Esophagus squamous epithelium (tissue), 5 donors: ENCODE results near the gene LITAF. TPM values are rescaled to one million over a fixed set of nuclear protein-coding genes. Genes with fewer than 3 reads are reported as not detected.
"Not testable (repeated sequence)": the region's sequence is repeated elsewhere in the genome, so short reads cannot be mapped to it uniquely, and the experiment has no call there.

Experiments used
- DNase-seq: peaks from one replicate; lab custom pipeline; 2025; lab: John Stamatoyannopoulos, UW
- H3K27ac ChIP-seq, 4 donors: fragments of 200-600 bp; sonication (generic); one replicate each; pipeline ENCODE4 v1.5.1; 2016 to 2019; ENCODE audit warnings: mild to moderate bottlenecking in 1 of 4
- H3K27me3 ChIP-seq, 4 donors: fragments of 200-600 bp; sonication (generic); 1 replicate in 3 of 4; 2 replicates in 1 of 4; pipeline versions ENCODE4 v1.5.1 to v1.6.0; 2017 to 2021; ENCODE audit warnings: antibody characterized with exemption in 1 of 4
- H3K36me3 ChIP-seq, 3 donors: fragments of 200-600 bp; sonication (generic); one replicate each; pipeline ENCODE4 v1.5.1; 2016 to 2019
- H3K4me1 ChIP-seq, 3 donors: fragments of 200-600 bp; sonication (generic); one replicate each; pipeline ENCODE4 v1.5.1; 2017 to 2019
- H3K4me3 ChIP-seq, 4 donors: fragments of 200-600 bp; sonication (generic); 1 replicate in 3 of 4; 2 replicates in 1 of 4; pipeline ENCODE4 v1.5.1; 2016 to 2019; ENCODE audit warnings: mild to moderate bottlenecking in 2 of 4, moderate library complexity in 1 of 4
- H3K9me3 ChIP-seq, 3 donors: fragments of 200-600 bp; sonication (generic); one replicate each; pipeline ENCODE4 v1.5.1; 2016 to 2019
- POLR2A ChIP-seq, 4 donors: fragments of 450-650 bp; IDR thresholded peaks; one replicate each; pipeline ENCODE4 v1.6.1; 2017; ENCODE audit warnings: antibody characterized with exemption in 4 of 4, mild to moderate bottlenecking in 4 of 4, moderate library complexity in 3 of 4
- WGBS, 2 donors: methylation state at CpG; one replicate each; pipeline ENCODE4 v1.1.5; 2018; 5-methylcytosine and 5-hydroxymethylcytosine counted together
- intact Hi-C: fragments of 100-400 bp; cut with DNase I; formaldehyde crosslinking; loops from one replicate; pipeline ENCODE4 v1.15.0; 2022
- total RNA-seq, 4 donors: library from RNA; depleted of rRNA; stranded (reverse); fragments of >200 nt; gene quantifications; one replicate each; pipeline ENCODE4 v1.1.0, GENCODE V29; 2016
- TF ChIP-seq, protein P1 (sequence below), 6 experiments: fragments of 450-650 bp in 4 of 6; fragments of 200-600 bp in 2 of 6; sonication (generic) in 2 of 6; IDR thresholded peaks; one replicate each; pipeline ENCODE4 v1.5.1; 2016 to 2019; ENCODE audit warnings: antibody characterized with exemption in 6 of 6, mild to moderate bottlenecking in 4 of 6, moderate library complexity in 4 of 6
- donor health status: DM: yes; HTN: yes; CAD: no.

Gene LITAF
- total RNA-seq, 4 donors from 2014 or later, result 13.7 to 44.4 (median 34.4) TPM

GRCh38 chr16:11514283-11514682, 72.4 kb downstream of the LITAF start:
- no peaks in the 10 kb centered on the region for H3K9me3 ChIP-seq

DNA sequence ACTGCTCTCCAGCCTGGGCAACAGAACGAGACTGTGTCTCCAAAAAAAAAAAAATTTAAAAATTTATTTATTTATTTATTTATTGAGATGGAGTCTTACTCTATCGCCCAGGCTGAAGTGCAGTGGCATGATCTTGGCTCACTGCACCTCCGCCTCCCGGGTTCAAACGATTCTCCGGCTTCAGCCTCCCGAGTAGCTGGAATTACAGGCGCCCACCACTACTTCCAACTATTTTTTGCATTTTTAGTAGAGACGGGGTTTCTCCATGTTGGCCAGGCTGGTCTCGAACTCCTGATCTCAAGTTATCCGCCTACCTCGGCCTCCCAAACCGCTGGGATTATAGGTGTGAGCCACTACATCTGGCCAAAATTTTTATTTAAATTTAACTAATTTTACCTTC, 73.4 kb downstream of the LITAF start:
- H3K27ac ChIP-seq, H3K4me1 ChIP-seq, DNase-seq, H3K4me3 ChIP-seq, H3K27me3 ChIP-seq, intact Hi-C loops, H3K9me3 ChIP-seq, H3K36me3 ChIP-seq: not testable (repeated sequence)
- 85 to 89% methylated on average over 13 of the region's 13 CpGs for WGBS, 2 donors

More at GRCh38 chr16:11514283-11514682, 72.4 kb downstream of the LITAF start:
- no peak overlapping the region for H3K27ac ChIP-seq
- WGBS, 2 donors, result 75 to 87% methylated on average over 2 to 6 of the region's 14 CpGs
- H3K27me3 ChIP-seq, result no peaks in the 10 kb centered on the region
- no peaks in the 10 kb centered on the region for H3K36me3 ChIP-seq
- no peak for TF ChIP-seq POLR2A (IDR thresholded peaks at IDR 0.05)
- TF ChIP-seq, protein P1, sequence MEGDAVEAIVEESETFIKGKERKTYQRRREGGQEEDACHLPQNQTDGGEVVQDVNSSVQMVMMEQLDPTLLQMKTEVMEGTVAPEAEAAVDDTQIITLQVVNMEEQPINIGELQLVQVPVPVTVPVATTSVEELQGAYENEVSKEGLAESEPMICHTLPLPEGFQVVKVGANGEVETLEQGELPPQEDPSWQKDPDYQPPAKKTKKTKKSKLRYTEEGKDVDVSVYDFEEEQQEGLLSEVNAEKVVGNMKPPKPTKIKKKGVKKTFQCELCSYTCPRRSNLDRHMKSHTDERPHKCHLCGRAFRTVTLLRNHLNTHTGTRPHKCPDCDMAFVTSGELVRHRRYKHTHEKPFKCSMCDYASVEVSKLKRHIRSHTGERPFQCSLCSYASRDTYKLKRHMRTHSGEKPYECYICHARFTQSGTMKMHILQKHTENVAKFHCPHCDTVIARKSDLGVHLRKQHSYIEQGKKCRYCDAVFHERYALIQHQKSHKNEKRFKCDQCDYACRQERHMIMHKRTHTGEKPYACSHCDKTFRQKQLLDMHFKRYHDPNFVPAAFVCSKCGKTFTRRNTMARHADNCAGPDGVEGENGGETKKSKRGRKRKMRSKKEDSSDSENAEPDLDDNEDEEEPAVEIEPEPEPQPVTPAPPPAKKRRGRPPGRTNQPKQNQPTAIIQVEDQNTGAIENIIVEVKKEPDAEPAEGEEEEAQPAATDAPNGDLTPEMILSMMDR (IDR thresholded peaks at IDR 0.05), result no peak
- no peaks in the 10 kb centered on the region for H3K4me1 ChIP-seq
- intact Hi-C loops, result no loop called here
- no peak overlapping the region for H3K4me3 ChIP-seq
- no peak for DNase-seq

GRCh38 chr16:11511801-11512200, 74.9 kb downstream of the LITAF start:
- no peaks in the 10 kb centered on the region for H3K27me3 ChIP-seq
- no peak for DNase-seq
- WGBS, 2 donors, result 73 to 80% methylated on average over 5 to 6 of the region's 6 CpGs
- TF ChIP-seq POLR2A (IDR thresholded peaks at IDR 0.05), result no peak
- TF ChIP-seq, protein P1 (IDR thresholded peaks at IDR 0.05), result no peak
- H3K4me3 ChIP-seq, result no peak overlapping the region
- no peaks in the 10 kb centered on the region for H3K36me3 ChIP-seq
- no peaks in the 10 kb centered on the region for H3K4me1 ChIP-seq
- intact Hi-C loops, result no loop called here
- H3K27ac ChIP-seq, result no peak overlapping the region
- H3K9me3 ChIP-seq, result no peaks in the 10 kb centered on the region

GRCh38 chr16:11511328-11511727, 75.4 kb downstream of the LITAF start:
- H3K9me3 ChIP-seq, result no peaks in the 10 kb centered on the region
- intact Hi-C loops, result no loop called here
- 86 to 96% methylated on average over 2 of the region's 2 CpGs for WGBS, 2 donors
- no peaks in the 10 kb centered on the region for H3K4me1 ChIP-seq
- no peak overlapping the region for H3K4me3 ChIP-seq
- H3K27ac ChIP-seq, result no peak overlapping the region
- no peak for TF ChIP-seq POLR2A (IDR thresholded peaks at IDR 0.05)
- TF ChIP-seq, protein P1 (IDR thresholded peaks at IDR 0.05), result no peak
- H3K27me3 ChIP-seq, result no peaks in the 10 kb centered on the region
- no peak for DNase-seq
- no peaks in the 10 kb centered on the region for H3K36me3 ChIP-seq

DNA sequence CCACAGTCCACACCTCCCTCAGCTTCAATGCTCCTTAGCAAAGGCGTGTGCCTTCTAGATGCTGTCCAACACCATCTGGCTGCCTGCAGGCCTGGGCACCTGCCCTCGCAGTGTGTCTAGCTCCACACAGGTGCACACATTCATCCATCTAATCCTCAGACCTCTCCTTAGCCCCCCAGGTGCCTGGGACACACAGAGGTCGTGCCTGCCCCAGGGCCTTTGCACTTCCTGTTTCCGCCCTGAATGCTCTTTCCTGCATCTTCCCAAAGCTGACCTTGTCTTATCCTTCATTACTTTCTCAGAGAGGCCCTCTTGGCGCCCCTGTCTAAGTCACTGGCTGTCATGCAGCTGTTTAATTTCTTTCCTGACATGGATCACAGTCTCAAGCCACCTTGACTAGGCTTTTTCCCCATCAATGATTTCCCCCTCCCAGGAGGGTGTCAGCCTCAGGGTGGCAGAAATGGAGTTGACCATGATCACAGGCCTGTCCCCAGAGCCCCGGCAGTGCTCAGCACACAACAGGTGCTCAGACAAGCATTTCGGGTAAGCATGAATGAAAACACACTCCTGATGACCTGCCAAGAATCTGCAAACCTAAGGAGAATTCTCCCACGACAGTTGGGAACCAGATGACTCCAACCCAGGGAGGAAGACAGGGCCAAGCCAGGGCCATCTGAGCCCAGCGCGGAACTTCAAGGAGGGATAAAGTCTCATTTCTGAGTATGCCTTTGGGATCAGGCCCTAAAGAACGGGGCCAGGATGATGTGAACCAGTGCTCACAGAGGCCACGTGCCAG, 76.3 kb downstream of the LITAF start:
- Histone ChIP-seq H3K36me3 (no peaks in the 10 kb centered on the region), H3K4me1 (no peaks in the 10 kb centered on the region), H3K4me3 (no peak overlapping the region), H3K27me3 (no peaks in the 10 kb centered on the region), H3K9me3 (no peaks in the 10 kb centered on the region), H3K27ac (no peak overlapping the region)
- TF ChIP-seq POLR2A (IDR thresholded peaks at IDR 0.05), result no peak
- TF ChIP-seq, protein P1 (IDR thresholded peaks at IDR 0.05), result no peak
- intact Hi-C loops, result no loop called here
- no peak for DNase-seq
- 71 to 77% methylated on average over 10 to 11 of the region's 12 CpGs for WGBS, 2 donors
